Keratinocyte (primary cell): ENCODE data around the gene TEX26. TPM values are rescaled to one million over a fixed set of nuclear protein-coding genes. Genes with fewer than 3 reads are reported as not detected.

Experiments used
- DNase-seq: peaks from one replicate; pipeline ENCODE4 v3.0.0-alpha.2; 2011; ENCODE audit warnings: low read depth, missing footprints, low spot score
- FAIRE-seq: peaks from 2 replicates; lab custom pipeline; 2011; peaks lifted over from hg19 to GRCh38; lab: Jason Lieb, UNC
- H2AFZ ChIP-seq: 2 replicates; pipeline ENCODE4 v1.6.0; 2012; ENCODE audit warnings: low read length, control low read depth, inconsistent platforms; ENCODE audit not compliant: control insufficient read depth
- H3K27ac ChIP-seq: 2 replicates; pipeline ENCODE4 v1.5.1; 2011; ENCODE audit warnings: low read length; ENCODE audit not compliant: control insufficient read depth, insufficient read depth
- H3K27me3 ChIP-seq: 3 replicates; pipeline ENCODE4 v1.6.0; 2011; ENCODE audit warnings: low read length; ENCODE audit not compliant: control insufficient read depth, insufficient read depth; ENCODE audit errors: extremely low read depth
- H3K36me3 ChIP-seq, 2 experiments: 2 replicates in 1 of 2; 3 replicates in 1 of 2; pipeline ENCODE4 v1.5.1; 2011; ENCODE audit warnings: low read length in 2 of 2, mild to moderate bottlenecking in 1 of 2; ENCODE audit not compliant: control insufficient read depth in 2 of 2, insufficient read depth in 2 of 2; ENCODE audit errors: extremely low read depth in 1 of 2
- H3K4me1 ChIP-seq: 3 replicates; pipeline ENCODE4 v1.5.1; 2011; ENCODE audit warnings: low read length; ENCODE audit not compliant: control insufficient read depth, insufficient read depth; ENCODE audit errors: extremely low read depth
- H3K4me2 ChIP-seq: 3 replicates; pipeline ENCODE4 v1.6.0; 2011; ENCODE audit warnings: low read depth, low read length; ENCODE audit not compliant: control insufficient read depth, insufficient read depth; ENCODE audit errors: extremely low read depth
- H3K4me3 ChIP-seq, 3 experiments: fragments of 200-600 bp in 1 of 3; sonication (generic) in 1 of 3; 2 replicates in 2 of 3; 3 replicates in 1 of 3; pipeline ENCODE4 v1.5.1; 2011 to 2016; ENCODE audit warnings: low read length in 3 of 3, mild to moderate bottlenecking in 3 of 3, control low read depth in 2 of 3, inconsistent platforms in 1 of 3, low read depth in 1 of 3, mixed read lengths in 1 of 3, mixed run types in 1 of 3, moderate library complexity in 1 of 3; ENCODE audit not compliant: control insufficient read depth in 2 of 3, insufficient read depth in 2 of 3; ENCODE audit errors: extremely low read depth in 1 of 3
- H3K79me2 ChIP-seq: 2 replicates; pipeline ENCODE4 v1.6.0; 2012; ENCODE audit warnings: low read length; ENCODE audit not compliant: control insufficient read depth, insufficient read depth
- H3K9ac ChIP-seq: 3 replicates; pipeline ENCODE4 v1.6.0; 2011; ENCODE audit warnings: low read length; ENCODE audit not compliant: control insufficient read depth, insufficient read depth; ENCODE audit errors: extremely low read depth
- H3K9me1 ChIP-seq: 3 replicates; pipeline ENCODE4 v1.6.0; 2011; ENCODE audit warnings: low read length; ENCODE audit not compliant: control insufficient read depth, insufficient read depth; ENCODE audit errors: extremely low read depth
- H3K9me3 ChIP-seq: 2 replicates; pipeline ENCODE4 v1.5.1; 2012; ENCODE audit warnings: low read depth, low read length; ENCODE audit not compliant: control insufficient read depth
- H4K20me1 ChIP-seq: 3 replicates; pipeline ENCODE4 v1.6.0; 2011; ENCODE audit warnings: low read length; ENCODE audit not compliant: control insufficient read depth, insufficient read depth; ENCODE audit errors: extremely low read depth
- CTCF ChIP-seq, 3 experiments: IDR thresholded peaks in 1 of 3; conservative IDR thresholded peaks in 1 of 3; optimal IDR thresholded peaks in 1 of 3; 2 replicates in 2 of 3; 3 replicates in 1 of 3; pipeline versions ENCODE3 to v1.5.1; 2011; ENCODE audit warnings: low read length in 3 of 3, mild to moderate bottlenecking in 3 of 3, moderate library complexity in 2 of 3, control low read depth in 1 of 3, inconsistent platforms in 1 of 3; ENCODE audit not compliant: insufficient read depth in 2 of 3; ENCODE audit errors: extremely low read depth in 1 of 3
- EZH2 ChIP-seq: IDR thresholded peaks from one replicate; pipeline ENCODE4 v1.6.1; 2012; ENCODE audit warnings: inconsistent platforms, mild to moderate bottlenecking, low read length, moderate library complexity
- dilution Hi-C: fragments of 300-500 bp; cut with MboI; formaldehyde crosslinking; loops from one replicate; pipeline ENCODE4 v1.7.0; 2020; ENCODE audit warnings: low sequenced_read_pairs; ENCODE audit not compliant: extremely low pct_ligation_motif_present
- polyA plus RNA-seq, 5 experiments: library from polyadenylated mRNA; depleted of rRNA in 3 of 5; stranded (reverse) in 3 of 5; stranded (forward) in 1 of 5; unstranded in 1 of 5; fragments of >200 nt; gene quantifications; 1 replicate in 1 of 5; 2 replicates in 3 of 5; 3 replicates in 1 of 5; pipeline versions ENCODE4 v1.2.1 to v1.2.3, GENCODE V29; 2011 to 2012; ENCODE audit warnings: missing spikeins in 2 of 5, low read depth in 1 of 5, low replicate concordance in 1 of 5

Gene TEX26
- polyA plus RNA-seq, 1 donor (not counting 4 experiments of a cell fraction or from before 2014, with no cell fraction given), result not detected

- Histone ChIP-seq H2AFZ (no peak overlapping the region), H3K4me3 (no peak overlapping the region), H4K20me1 (no peaks in the 10 kb centered on the region), H3K4me2 (no peak overlapping the region), H3K4me1 (no peaks in the 10 kb centered on the region), H3K9ac (no peak overlapping the region), H3K27me3 (peaks cover 22% of the 10 kb centered on the region), H3K9me1 (no peaks in the 10 kb centered on the region), H3K36me3 (no peaks in the 10 kb centered on the region), H3K79me2 (no peaks in the 10 kb centered on the region), H3K27ac (no peak overlapping the region), H3K9me3 (no peaks in the 10 kb centered on the region)
- DNase-seq (no peak), FAIRE-seq (no peak)
- dilution Hi-C loops, result no loop called here
- TF ChIP-seq CTCF (optimal IDR thresholded peaks at IDR 0.05 in 1 of 3, IDR thresholded peaks at IDR 0.05 in 1 of 3, conservative IDR thresholded peaks at IDR 0.05 in 1 of 3; ENCODE audit: extremely low read depth in 1 of 3, insufficient read depth in 2 of 3, low read length in 3 of 3), result no peak
- no peak for TF ChIP-seq EZH2
These were observed 68.4 kb downstream of the TEX26 start for GRCh38 chr13:31000889-31001288.

GRCh38 chr13:31001647-31002046 is 69.2 kb downstream of the TEX26 start:
- dilution Hi-C loops, result no loop called here
- H3K79me2 ChIP-seq, result no peaks in the 10 kb centered on the region
- H3K9me3 ChIP-seq, result no peaks in the 10 kb centered on the region
- H3K36me3 ChIP-seq, result no peaks in the 10 kb centered on the region
- H3K27ac ChIP-seq, result no peak overlapping the region
- H3K9ac ChIP-seq, result no peak overlapping the region
- no peaks in the 10 kb centered on the region for H4K20me1 ChIP-seq
- H3K9me1 ChIP-seq, result no peaks in the 10 kb centered on the region
- no peaks in the 10 kb centered on the region for H3K4me1 ChIP-seq
- no peak for TF ChIP-seq EZH2
- TF ChIP-seq CTCF (optimal IDR thresholded peaks at IDR 0.05 in 1 of 3, IDR thresholded peaks at IDR 0.05 in 1 of 3, conservative IDR thresholded peaks at IDR 0.05 in 1 of 3; ENCODE audit: extremely low read depth in 1 of 3, insufficient read depth in 2 of 3, low read length in 3 of 3), result no peak
- H2AFZ ChIP-seq, result no peak overlapping the region
- FAIRE-seq, result no peak
- peaks cover 22% of the 10 kb centered on the region for H3K27me3 ChIP-seq
- no peak overlapping the region for H3K4me3 ChIP-seq
- no peak for DNase-seq
- H3K4me2 ChIP-seq, result no peak overlapping the region
